ENCODE measurements around the gene AFF2.
"Not testable (repeated sequence)": the region's sequence is repeated elsewhere in the genome, so short reads cannot be mapped to it uniquely, and the experiment has no call there.

The AFF2 gene

GRCh38 chrX:148905400-148905799 is 405.0 kb downstream of the AFF2 start:
- TF ChIP-seq CTCF (IDR thresholded peaks at IDR 0.05): no peak
- H3K36me3 ChIP-seq: peaks cover 3% of the 10 kb centered on the region
- no peak overlapping the region for H3K4me3 ChIP-seq (ENCODE audit: low read depth in 1 of 2, low read length in 1 of 2)
- H3K27me3 ChIP-seq: no peaks in the 10 kb centered on the region
- no peaks in the 10 kb centered on the region for H3K9me3 ChIP-seq
- H3K4me1 ChIP-seq (ENCODE audit: control insufficient read depth in 1 of 2, insufficient read depth in 1 of 2, low read depth in 1 of 2, low read length in 1 of 2): no peaks in the 10 kb centered on the region
- no peak overlapping the region for H3K27ac ChIP-seq

GRCh38 chrX:148906628-148907027 is 406.2 kb downstream of the AFF2 start:
- not testable (repeated sequence) for H3K9me3 ChIP-seq; H3K36me3 ChIP-seq; H3K4me3 ChIP-seq (ENCODE audit: low read depth in 1 of 2, low read length in 1 of 2); H3K27ac ChIP-seq; H3K4me1 ChIP-seq (ENCODE audit: control insufficient read depth in 1 of 2, insufficient read depth in 1 of 2, low read depth in 1 of 2, low read length in 1 of 2); H3K27me3 ChIP-seq

- no peak overlapping the region for H3K27ac ChIP-seq
- H3K4me3 ChIP-seq (ENCODE audit: low read depth in 1 of 2, low read length in 1 of 2): no peak overlapping the region
- no peaks in the 10 kb centered on the region for H3K9me3 ChIP-seq
- no peak for TF ChIP-seq CTCF (IDR thresholded peaks at IDR 0.05)
- peaks cover 3% of the 10 kb centered on the region for H3K36me3 ChIP-seq
- no peaks in the 10 kb centered on the region for H3K4me1 ChIP-seq (ENCODE audit: control insufficient read depth in 1 of 2, insufficient read depth in 1 of 2, low read depth in 1 of 2, low read length in 1 of 2)
- H3K27me3 ChIP-seq: no peaks in the 10 kb centered on the region
Measured at GRCh38 chrX:148909758-148910157, 409.3 kb downstream of the AFF2 start.

GRCh38 chrX:148913971-148914370 is 413.6 kb downstream of the AFF2 start:
- H3K27ac ChIP-seq: no peak overlapping the region
- no peaks in the 10 kb centered on the region for H3K36me3 ChIP-seq
- no peaks in the 10 kb centered on the region for H3K9me3 ChIP-seq
- H3K27me3 ChIP-seq: no peaks in the 10 kb centered on the region
- no peak for TF ChIP-seq CTCF (IDR thresholded peaks at IDR 0.05)
- no peak overlapping the region for H3K4me3 ChIP-seq (ENCODE audit: low read depth in 1 of 2, low read length in 1 of 2)
- peaks cover 0 to 3% of the 10 kb centered on the region in 2 experiments for H3K4me1 ChIP-seq (ENCODE audit: control insufficient read depth in 1 of 2, insufficient read depth in 1 of 2, low read depth in 1 of 2, low read length in 1 of 2)

GRCh38 chrX:148914783-148915182 is 414.4 kb downstream of the AFF2 start:
- no peaks in the 10 kb centered on the region for H3K9me3 ChIP-seq
- no peaks in the 10 kb centered on the region for H3K27me3 ChIP-seq
- H3K4me3 ChIP-seq (ENCODE audit: low read depth in 1 of 2, low read length in 1 of 2): no peak overlapping the region
- no peaks in the 10 kb centered on the region for H3K36me3 ChIP-seq
- no peak for TF ChIP-seq CTCF (IDR thresholded peaks at IDR 0.05)
- no peak overlapping the region for H3K27ac ChIP-seq
- peaks cover 0 to 3% of the 10 kb centered on the region in 2 experiments for H3K4me1 ChIP-seq (ENCODE audit: control insufficient read depth in 1 of 2, insufficient read depth in 1 of 2, low read depth in 1 of 2, low read length in 1 of 2)

- Histone ChIP-seq H3K9me3 (no peaks in the 10 kb centered on the region), H3K27me3 (no peaks in the 10 kb centered on the region), H3K27ac (no peak overlapping the region), H3K36me3 (no peaks in the 10 kb centered on the region), H3K4me1 (ENCODE audit: control insufficient read depth in 1 of 2, insufficient read depth in 1 of 2, low read depth in 1 of 2, low read length in 1 of 2) (peaks cover 0 to 3% of the 10 kb centered on the region in 2 experiments), H3K4me3 (ENCODE audit: low read depth in 1 of 2, low read length in 1 of 2) (no peak overlapping the region)
- TF ChIP-seq CTCF (IDR thresholded peaks at IDR 0.05): no peak
Measured at GRCh38 chrX:148915474-148915873, 415.1 kb downstream of the AFF2 start.
